ENCODE measurements around the gene COL23A1.

COL23A1 gene

DNA sequence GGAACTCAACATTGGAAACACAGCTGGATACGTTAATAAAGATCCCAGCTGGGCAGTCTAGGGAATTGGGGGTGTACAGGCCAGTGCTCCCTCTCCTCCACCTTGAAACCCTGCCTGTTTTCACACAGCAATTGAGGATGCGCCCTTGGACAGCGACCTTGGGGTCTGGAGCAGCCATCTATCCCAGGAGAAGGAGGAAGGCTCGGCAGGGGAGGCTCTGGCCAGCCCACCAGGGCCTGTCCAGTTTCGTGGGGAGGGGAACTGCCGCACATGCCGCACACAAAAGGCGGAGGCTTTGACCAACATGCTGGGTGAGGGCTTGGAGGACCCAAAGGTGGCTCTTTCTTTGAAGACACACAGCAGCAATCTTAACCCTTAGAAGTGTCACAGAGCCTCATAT, 1.4 kb downstream of the COL23A1 start:
- no peak for DNase-seq (ENCODE audit: low spot score)

DNA sequence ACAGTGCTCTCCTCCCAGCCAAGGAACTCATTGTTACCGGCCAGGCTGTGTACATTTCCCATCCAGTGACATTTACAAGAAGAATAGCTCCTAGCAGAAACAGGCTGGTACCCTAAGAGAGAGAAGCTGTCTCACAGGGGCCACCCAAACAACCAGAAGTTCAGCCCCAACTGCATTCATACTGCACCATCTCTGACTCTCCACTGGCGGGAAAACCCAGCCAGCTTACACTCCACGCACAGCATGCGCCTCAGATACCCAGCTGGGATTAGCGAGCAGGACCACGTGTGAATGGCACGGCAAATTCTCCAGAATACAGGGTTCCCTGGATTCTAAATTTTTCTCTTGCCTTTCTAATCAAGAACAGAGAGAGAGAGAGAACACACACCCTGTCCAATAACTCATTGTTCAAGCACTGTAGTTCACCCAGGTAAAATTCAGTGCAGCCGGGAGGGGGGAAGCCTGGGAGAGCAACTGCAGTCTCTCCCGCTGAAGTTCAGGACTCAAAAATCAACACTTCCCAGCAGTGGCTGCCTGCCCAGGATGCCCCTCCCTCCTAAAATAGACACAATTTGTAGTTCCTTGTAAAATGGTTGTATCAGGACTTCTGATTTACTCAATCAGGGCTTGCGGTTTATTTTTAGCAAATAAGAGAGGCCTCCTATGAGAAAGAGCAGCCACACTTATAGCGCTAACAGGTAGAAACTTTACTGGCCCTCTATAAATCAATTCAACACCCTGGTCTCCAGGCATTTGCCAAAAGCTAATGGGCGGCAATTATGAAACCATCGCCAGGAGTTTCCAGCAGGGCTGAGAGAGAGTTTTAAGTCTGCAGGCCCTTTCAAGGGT, 2.2 kb downstream of the COL23A1 start:
- no peak for DNase-seq (ENCODE audit: low spot score)

DNA sequence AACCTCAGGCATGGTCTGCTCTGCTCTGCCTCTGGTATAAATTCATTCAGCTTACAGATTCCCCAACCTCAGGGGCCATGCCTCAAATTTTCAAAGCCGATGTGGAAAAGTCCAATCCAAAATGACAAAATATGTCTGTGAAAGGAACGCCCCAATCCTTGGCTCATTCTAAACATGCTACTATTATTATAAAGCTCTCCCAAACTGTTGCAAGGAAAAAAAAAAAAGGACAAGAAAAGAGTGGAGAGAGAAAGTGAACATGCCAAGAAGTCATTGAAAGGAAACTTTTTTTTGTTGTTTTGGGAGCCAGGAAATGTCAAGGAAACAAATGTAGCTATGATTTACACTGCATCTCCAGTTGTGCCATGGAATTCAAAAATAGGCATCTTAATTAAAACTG, 3.8 kb downstream of the COL23A1 start:
- no peak for DNase-seq (ENCODE audit: low spot score)

DNA sequence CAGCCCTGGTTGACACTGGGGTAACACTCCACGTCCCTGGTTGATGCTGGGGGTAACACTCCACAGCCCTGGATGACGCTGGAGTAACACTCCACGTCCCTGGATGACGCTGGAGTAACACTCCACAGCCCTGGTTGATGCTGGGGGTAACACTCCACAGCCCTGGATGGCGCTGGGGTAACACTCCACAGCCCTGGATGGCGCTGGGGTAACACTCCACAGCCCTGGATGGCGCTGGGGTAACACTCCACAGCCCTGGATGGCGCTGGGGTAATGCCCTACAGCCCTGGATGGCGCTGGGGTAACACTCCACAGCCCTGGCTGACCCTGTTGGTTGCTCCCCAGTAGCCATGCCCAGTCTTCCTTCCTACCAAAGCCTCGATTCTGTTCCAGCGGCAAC, 4.8 kb downstream of the COL23A1 start:
- peak; percentile 2 for DNase-seq (ENCODE audit: low spot score)

DNA sequence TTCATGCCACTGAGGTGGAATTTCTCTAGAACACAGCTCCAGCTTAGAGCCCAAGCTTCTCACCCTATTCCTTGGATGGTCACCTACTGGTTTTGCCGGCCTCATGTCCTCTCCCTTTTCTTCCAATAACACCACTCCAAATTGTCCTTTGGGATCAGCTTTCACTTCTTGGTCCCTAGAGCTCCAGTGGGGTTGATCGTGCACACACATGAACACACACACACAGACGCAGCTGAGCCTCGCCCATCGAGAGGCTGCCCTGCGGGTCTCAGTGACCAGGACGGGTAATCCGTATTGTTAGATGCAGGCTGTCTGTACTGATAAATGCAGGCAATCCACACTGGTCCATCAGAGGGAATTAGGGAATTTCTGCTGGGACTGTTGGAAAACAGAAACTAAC, 6.9 kb downstream of the COL23A1 start:
- DNase-seq (ENCODE audit: low spot score), result no peak

DNA sequence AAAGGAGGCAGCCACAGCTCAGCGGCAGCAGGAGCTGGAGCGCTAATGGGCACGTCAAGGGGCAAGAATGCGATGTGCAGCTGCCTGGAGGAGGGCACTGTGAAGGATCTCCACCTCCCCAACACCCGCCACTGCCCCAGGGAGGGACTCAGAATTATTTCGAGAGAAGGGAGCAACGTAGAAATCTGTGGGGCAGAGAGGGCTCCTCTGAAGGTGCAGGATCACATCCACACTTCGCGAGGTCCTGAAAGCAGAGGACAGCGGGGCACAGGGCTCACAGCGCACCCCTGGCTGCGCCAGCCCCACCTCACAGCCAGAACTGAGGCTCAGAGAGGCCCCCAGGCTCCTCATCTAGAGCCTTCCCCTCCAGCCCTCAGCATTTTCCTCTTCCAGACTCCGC, 7.9 kb downstream of the COL23A1 start:
- DNase-seq (ENCODE audit: low spot score), result no peak

DNA sequence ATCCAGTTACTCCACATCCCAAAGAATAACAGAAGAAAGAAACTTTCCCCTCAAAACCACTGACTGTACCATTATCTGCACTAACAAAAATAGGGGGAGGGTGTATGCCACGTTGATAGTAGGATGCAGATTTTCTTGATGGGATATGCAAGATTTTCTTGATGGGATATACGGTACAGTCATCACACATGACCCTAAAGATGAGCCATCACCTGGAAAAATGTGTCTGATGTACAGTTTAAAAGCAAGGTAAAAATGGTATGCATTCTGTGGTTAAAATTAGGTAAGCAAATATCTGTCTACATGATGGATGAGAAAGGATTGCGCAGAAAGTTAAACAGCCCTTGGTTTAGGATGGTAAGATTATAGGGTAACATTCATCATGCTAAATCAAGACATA, 8.6 kb downstream of the COL23A1 start:
- DNase-seq (ENCODE audit: low spot score), result no peak

DNA sequence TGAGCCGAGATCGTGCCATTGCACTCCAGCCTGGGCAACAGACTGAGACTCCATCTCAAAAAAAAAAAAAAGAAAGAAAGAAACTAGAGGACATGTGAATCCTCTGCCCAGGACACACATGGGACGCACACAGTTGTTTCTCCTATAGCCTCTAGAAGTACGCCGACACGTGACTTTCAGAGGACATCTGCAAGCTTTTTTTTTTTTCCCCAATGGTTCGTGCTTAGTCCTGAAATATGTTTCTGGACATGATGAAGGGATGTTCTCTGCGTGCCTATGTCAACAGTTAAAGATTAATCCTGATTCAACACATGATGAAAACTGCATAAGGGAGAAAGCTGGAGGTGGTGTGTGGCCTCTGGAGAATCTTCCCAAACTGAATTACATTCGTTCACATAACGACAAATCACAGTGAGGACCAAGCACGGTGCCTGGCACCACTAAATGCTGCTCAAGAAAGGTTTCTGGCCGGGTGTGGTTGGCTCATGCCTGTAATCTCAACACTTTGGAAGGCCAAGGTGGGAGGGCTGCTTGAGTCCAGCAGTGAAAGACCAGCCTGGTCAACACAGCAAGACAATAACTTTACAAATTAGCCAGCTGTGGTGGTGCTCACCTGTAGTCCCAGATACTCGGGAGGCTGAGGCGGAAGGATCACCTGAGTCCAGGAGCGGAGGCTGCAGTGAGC, 9.8 kb downstream of the COL23A1 start:
- no peak for DNase-seq (ENCODE audit: low spot score)

DNA sequence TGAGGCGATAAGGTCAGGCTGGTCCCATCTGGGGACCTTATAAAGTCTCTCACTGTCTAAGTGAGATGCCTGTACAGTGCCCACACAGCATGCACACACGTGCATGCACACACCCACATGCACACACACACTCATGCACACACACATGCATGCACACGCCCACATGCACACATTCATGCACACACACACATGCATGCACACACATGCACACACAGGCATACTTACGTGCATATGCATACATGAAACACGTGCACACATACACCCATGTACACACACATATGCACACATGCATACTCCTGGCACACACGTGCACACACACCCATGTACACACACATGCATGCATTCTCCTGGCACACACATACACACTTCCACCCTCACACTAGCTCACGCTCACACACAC, 12.2 kb downstream of the COL23A1 start:
- DNase-seq (ENCODE audit: low spot score), result no peak

DNA sequence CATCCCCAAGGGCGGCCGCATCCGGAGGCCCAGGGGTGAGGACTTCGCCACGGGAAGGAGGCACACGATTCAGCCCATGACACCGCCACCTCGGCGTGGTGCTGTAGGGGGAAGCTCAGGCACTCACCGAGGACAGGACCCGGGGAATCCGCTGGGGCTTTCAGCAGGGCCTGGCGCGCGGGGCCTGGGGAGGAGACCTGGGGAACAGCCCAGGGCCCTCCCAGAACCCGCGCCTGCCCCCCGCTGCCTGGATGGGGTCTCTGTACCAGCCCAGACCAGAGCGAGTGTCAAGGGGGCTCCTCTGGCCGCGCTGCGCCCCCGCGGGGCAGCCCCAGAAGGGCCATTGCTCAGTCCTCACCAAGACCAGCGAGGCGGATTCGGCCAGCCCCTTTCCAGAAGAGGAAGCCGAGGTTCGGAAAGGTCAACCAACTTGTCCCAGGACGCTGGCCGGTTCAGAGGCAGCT, 12.8 kb downstream of the COL23A1 start:
- DNase-seq (ENCODE audit: low spot score), result no peak

DNA sequence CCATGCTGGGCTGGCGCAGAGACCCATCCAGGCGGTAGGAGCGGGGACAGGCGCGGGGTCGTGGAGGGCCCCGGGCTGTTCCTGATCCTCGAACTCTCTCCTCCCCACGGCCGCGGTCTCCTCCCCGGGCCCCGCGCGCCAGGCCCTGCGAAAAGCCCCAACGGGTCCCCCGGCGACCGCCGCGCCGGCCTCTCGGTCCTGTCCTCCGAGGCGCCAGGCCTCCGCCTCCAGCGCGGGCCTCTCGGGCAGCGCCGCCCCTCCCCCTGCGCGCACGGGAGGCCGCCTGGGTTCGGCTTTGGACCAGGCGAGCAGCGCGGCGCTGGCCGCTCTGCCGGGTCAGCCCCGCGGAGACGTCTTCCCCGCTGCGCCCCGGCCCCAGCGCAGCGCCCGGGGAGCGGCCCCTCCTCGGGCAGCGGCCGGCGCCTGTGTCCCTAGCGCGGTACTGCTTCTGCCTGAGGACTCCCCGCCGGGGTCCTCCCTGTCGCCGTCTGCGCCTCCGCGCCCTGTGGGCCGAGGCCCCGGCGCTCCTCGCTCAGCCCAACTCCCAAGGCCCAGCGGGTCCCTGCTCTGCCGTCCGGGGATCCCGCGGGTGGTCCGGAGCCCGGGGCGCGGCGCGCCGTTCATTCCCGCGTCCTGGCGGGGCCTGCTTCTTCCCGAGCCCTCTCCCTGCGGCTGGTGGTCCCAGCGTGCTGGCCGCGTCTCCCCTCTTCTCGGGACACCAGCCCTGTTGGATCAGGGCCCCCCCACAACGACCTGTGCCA, 13.4 kb downstream of the COL23A1 start:
- DNase-seq (ENCODE audit: low spot score), result no peak

DNA sequence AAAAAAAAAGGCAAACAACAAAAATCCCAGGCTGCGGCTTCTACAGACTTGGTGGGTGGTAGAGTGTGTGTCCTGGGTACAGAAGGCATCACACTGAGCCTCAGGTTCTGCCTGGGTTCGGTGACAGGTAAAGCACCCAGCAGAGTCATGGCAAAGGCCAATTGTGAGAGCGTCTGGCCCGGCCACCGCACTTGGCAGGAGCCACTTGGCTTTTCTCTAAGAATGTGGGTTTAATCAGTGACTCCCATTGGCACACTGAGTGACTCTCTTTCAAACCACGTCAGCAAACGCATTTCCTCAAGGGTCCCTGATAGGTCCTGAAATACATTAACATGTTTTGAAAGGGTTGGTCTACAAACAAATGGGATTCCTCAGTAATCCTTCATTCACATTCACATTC, 17.0 kb downstream of the COL23A1 start:
- no peak for DNase-seq (ENCODE audit: low spot score)

DNA sequence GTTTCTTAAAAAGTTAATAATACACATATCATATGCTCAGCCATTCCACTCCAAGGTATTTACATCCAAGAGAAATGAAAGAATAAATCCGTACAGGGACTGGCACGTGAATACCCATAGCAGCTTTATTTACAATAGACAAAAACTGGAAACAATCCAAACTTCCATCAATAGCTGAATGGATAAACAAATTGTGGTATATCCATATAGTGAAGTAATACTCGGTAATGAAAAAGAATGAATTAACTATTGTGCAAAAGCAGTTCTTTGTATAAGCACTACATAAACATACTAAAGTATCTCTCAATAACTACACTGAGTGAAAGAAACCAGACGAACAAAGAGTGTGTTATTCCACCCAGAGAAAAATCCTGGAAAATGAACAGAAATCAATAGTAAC, 17.6 kb downstream of the COL23A1 start:
- DNase-seq (ENCODE audit: low spot score), result no peak

DNA sequence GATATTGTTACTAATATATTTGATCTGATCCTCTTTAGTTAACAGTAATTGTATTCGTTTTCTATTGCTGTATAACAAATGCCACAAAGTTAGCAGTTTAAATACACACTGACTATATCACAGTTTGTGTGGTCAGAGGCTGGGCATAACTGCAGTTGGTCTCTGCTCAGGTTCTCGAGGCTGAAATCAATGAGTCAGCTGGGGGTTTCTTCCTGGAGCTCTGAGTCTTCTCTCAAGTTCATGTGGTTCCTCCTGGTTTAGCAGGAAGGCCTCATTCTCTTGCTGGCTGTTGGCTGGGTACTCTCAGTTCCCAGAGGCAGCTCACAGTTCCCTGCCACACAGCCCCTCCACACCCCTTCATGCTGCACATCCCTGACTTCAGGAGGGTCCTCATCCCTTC, 20.7 kb downstream of the COL23A1 start:
- DNase-seq (ENCODE audit: low spot score), result no peak

DNA sequence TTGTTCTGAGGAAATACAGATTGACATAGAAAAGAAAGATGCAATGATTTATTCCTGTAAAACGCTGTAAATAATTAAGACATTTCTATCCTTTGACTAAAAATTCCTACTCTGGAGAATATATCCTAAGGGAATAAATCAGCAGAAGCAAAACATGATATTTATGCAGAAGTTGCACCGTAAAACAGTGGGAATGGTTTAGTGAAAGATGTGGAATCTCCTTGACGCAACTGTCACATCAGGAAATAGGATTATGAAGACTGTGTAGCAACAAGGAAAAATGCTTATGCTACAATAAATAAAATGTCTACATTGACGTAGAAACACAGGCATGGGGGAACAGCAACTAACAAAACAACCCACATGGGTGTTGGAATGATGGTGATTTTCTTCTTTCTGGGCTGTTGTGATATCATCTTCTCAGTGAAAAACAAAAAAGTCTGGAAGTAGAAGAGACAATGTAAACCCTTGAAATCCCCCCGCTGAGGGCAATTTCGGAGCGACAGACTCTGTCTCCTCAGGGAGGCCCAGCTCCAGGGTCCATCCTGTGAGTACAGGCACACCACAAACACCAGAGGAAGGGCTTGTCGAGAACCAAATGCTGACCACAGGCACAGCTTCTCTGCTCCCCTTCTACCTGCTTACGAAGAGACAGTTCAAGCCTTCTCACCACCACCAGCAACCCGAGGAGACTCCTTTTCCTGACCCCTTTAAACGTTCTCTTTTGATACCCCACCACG, 25.2 kb downstream of the COL23A1 start:
- no peak for DNase-seq (ENCODE audit: low spot score)

DNA sequence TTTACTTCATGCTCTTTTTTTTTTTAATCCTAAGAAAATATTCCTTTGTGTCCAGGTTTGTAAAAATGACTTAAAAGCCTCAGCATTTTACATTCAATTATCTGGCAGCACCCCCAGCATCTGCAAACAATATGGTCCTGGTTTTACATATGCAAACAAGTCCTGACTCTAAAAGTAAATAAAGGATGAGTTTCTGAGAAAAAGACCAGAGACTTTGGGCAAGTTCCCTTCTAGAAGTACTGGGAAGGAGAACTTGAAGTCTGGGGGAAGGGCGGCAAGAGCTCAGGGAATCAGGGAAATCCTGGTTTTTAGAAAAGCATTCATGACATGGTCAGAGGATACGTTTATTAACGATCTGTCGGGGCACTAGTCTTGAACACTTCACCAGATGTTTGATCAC, 25.8 kb downstream of the COL23A1 start:
- DNase-seq (ENCODE audit: low spot score), result no peak

DNA sequence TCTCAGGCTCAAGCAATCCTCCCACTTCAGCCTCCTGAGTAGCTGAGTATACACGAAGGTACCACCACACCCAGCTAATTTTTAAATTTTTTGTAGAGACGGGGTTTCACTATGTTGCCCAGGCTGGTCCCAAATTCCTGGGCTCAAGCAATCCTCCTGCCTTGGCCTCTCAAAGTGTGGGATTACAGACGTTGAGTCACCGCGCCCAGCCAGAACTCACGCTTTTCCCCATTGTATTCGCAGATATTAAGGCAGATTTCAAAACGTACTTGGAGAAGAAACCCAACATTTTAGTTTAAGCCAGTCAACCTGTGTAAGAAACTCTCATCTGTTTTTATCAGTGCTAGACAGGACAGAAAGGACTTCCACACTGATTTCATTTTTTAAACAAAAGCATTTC, 26.6 kb downstream of the COL23A1 start:
- DNase-seq (ENCODE audit: low spot score), result no peak

DNA sequence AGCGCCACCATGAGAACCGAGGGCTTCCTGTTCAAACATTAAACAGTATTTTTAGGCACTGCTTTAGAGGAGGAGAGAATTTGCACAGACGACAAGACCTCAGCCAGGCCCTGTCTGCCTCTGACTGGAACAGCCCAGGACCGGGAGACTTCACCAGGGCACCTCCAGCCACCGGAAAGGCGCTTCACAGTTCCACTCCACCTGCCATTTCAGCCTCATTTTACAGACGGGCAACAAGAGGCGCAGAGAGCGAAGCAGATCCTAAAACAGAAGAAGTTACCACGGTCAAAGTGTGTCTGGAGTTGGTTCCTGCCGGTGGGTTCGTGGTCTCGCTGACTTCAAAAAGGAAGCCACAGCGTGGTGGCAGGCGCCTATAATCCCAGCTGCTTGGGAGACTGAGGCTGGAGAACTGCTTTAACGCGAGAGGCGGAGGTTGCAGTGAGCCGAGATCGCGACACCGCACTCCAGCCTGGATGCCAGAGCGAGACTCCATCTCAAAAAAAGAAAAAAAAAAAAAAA, 28.4 kb downstream of the COL23A1 start:
- no peak for DNase-seq (ENCODE audit: low spot score)

DNA sequence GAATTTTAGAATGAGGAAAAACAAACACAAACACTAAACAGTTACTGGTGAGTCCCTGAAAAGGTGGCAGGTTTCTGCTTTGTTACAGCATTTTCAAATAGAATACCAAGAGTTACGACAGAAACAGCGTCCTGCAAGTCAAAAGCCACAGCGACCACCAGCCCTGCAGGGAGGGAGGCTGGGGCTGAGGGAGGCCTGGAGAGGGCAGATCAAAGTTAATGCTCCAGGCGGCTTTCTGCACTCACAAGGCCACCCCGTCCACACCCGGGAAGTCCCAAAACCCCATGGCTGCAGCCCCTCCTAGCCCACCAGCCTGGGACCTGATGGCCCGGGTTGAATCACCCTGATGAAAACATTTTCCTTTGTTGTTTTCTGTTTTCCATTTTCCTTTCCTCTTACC, 29.3 kb downstream of the COL23A1 start:
- no peak for DNase-seq (ENCODE audit: low spot score)

DNA sequence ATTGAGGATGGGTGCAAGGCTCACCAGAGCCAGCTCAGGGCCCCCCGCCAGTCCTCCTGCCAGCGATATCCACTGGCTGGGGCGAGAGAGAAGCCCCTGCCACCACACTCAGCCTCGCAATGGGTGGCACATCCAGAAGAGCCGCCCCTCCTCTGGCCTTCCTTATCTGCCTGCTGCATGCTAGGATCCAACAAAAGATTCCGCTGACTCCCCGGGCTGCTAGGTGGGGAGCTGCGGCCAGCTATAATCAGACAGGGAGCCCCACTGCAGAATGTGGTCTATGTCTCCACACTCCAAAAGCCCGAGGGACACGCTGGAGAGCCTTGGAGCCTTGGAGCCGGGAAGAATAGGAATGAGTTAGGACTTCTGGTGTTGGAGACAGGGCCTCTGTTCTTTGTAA, 32.8 kb downstream of the COL23A1 start:
- no peak for DNase-seq (ENCODE audit: low spot score)

DNA sequence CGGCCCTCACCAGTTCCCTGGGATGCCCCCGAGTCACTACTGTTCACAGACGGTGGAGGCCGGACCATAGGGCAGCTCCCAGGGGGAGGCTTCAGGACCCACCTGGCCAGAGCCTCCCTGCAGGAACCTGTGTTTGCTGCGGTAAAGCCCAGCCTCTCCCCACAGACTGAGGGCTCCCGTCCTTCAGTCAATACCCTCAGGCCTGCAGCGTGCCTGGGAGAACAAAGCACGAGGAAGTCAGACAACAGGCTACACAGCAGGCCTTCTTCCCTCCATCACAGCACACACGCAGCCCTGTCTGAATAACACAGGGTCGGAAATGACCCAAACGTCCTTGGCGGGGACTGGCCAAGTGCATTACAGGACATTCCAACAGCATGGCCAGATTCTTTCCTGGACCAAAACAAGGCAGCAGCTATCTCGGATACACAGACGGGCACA, 34.4 kb downstream of the COL23A1 start:
- DNase-seq (ENCODE audit: low spot score), result no peak

DNA sequence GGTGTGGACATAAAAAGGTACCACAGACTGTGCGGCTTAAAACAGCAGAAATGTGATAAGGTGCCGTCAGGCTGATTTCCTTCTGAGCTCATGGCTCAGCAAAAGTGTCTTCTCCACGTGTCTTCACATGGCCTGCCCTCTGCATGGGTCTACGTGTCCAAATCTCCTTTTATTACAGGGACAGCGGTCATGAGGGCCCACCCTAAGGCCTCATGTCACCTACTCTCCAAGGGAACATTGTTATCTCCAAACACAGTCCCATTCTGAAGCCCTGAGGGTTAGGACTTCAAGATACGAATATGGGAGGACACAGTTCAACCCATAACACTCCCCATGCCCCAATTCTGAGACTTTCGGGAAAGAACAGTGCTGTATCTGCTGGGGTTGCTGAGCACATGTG, 35.2 kb downstream of the COL23A1 start:
- no peak for DNase-seq (ENCODE audit: low spot score)

Data from CD4-positive, alpha-beta T cell treated with Interleukin-2 at 100 ng/mL for 4 hours (primary cell).